Measurements from ENCODE around the gene BCAP29.

Gene BCAP29

GRCh38 chr7:107592361-107593024 is 12.4 kb downstream of the BCAP29 start:
- peaks cover 11% of the 10 kb centered on the region for H3K36me3 Mint-ChIP-seq (ENCODE audit: insufficient read depth)
- no peak for DNase-seq (ENCODE audit: low spot score in 2 of 2)
- H3K4me3 Mint-ChIP-seq, result no peak overlapping the region
- ATAC-seq (replicated peaks; ENCODE audit: extremely low read depth, poor library complexity, severe bottlenecking), result no peak
- peaks cover 5% of the 10 kb centered on the region for H3K4me1 Mint-ChIP-seq
- H3K9me3 Mint-ChIP-seq, result no peaks in the 10 kb centered on the region
- H3K27me3 Mint-ChIP-seq, result no peaks in the 10 kb centered on the region
- no peak overlapping the region for H3K27ac Mint-ChIP-seq (ENCODE audit: low read depth)

- no peak for DNase-seq (ENCODE audit: low spot score in 2 of 2)
- no peaks in the 10 kb centered on the region for H3K9me3 Mint-ChIP-seq
- no peak overlapping the region for H3K4me3 Mint-ChIP-seq
- no peak for ATAC-seq (replicated peaks; ENCODE audit: extremely low read depth, poor library complexity, severe bottlenecking)
- H3K4me1 Mint-ChIP-seq, result peaks cover 5% of the 10 kb centered on the region
- peaks cover 14% of the 10 kb centered on the region for H3K36me3 Mint-ChIP-seq (ENCODE audit: insufficient read depth)
- H3K27me3 Mint-ChIP-seq, result no peaks in the 10 kb centered on the region
- H3K27ac Mint-ChIP-seq (ENCODE audit: low read depth), result no peak overlapping the region
These were observed 13.0 kb downstream of the BCAP29 start for GRCh38 chr7:107593025-107593410.

GRCh38 chr7:107594961-107595737 is 15.1 kb downstream of the BCAP29 start:
- Mint-ChIP-seq H3K9me3 (no peaks in the 10 kb centered on the region), H3K36me3 (ENCODE audit: insufficient read depth) (peaks cover 14% of the 10 kb centered on the region), H3K4me3 (no peak overlapping the region), H3K27me3 (no peaks in the 10 kb centered on the region), H3K4me1 (no peaks in the 10 kb centered on the region), H3K27ac (ENCODE audit: low read depth) (no peak overlapping the region)
- no peak for ATAC-seq (replicated peaks; ENCODE audit: extremely low read depth, poor library complexity, severe bottlenecking)
- DNase-seq (ENCODE audit: low spot score in 2 of 2), result no peak

GRCh38 chr7:107596881-107597581 is 17.0 kb downstream of the BCAP29 start:
- Mint-ChIP-seq H3K27ac (ENCODE audit: low read depth) (no peak overlapping the region), H3K9me3 (no peaks in the 10 kb centered on the region), H3K4me1 (no peaks in the 10 kb centered on the region), H3K36me3 (ENCODE audit: insufficient read depth) (peaks cover 18% of the 10 kb centered on the region), H3K27me3 (no peaks in the 10 kb centered on the region), H3K4me3 (no peak overlapping the region)
- ATAC-seq (replicated peaks; ENCODE audit: extremely low read depth, poor library complexity, severe bottlenecking) (no peak), DNase-seq (ENCODE audit: low spot score in 2 of 2) (no peak)

GRCh38 chr7:107597582-107597916 is 17.5 kb downstream of the BCAP29 start:
- no peaks in the 10 kb centered on the region for H3K27me3 Mint-ChIP-seq
- no peak overlapping the region for H3K27ac Mint-ChIP-seq (ENCODE audit: low read depth)
- no peak overlapping the region for H3K4me3 Mint-ChIP-seq
- no peaks in the 10 kb centered on the region for H3K4me1 Mint-ChIP-seq
- H3K36me3 Mint-ChIP-seq (ENCODE audit: insufficient read depth), result peaks cover 16% of the 10 kb centered on the region
- ATAC-seq (replicated peaks; ENCODE audit: extremely low read depth, poor library complexity, severe bottlenecking), result no peak
- H3K9me3 Mint-ChIP-seq, result no peaks in the 10 kb centered on the region
- DNase-seq (ENCODE audit: low spot score in 2 of 2), result no peak

- Mint-ChIP-seq H3K4me3 (no peak overlapping the region), H3K9me3 (no peaks in the 10 kb centered on the region), H3K36me3 (ENCODE audit: insufficient read depth) (peaks cover 15% of the 10 kb centered on the region), H3K27ac (ENCODE audit: low read depth) (no peak overlapping the region), H3K4me1 (no peaks in the 10 kb centered on the region), H3K27me3 (no peaks in the 10 kb centered on the region)
- ATAC-seq (replicated peaks; ENCODE audit: extremely low read depth, poor library complexity, severe bottlenecking), result no peak
- DNase-seq (ENCODE audit: low spot score in 2 of 2), result no peak
These were observed 17.9 kb downstream of the BCAP29 start for GRCh38 chr7:107597953-107598352.

GRCh38 chr7:107599262-107599661 is 19.2 kb downstream of the BCAP29 start:
- H3K4me3 Mint-ChIP-seq, result no peak overlapping the region
- ATAC-seq (replicated peaks; ENCODE audit: extremely low read depth, poor library complexity, severe bottlenecking), result no peak
- no peaks in the 10 kb centered on the region for H3K4me1 Mint-ChIP-seq
- H3K9me3 Mint-ChIP-seq, result no peaks in the 10 kb centered on the region
- DNase-seq (ENCODE audit: low spot score in 2 of 2), result no peak
- peaks cover 22% of the 10 kb centered on the region for H3K36me3 Mint-ChIP-seq (ENCODE audit: insufficient read depth)
- no peak overlapping the region for H3K27ac Mint-ChIP-seq (ENCODE audit: low read depth)
- H3K27me3 Mint-ChIP-seq, result no peaks in the 10 kb centered on the region

GRCh38 chr7:107600816-107601215 is 20.8 kb downstream of the BCAP29 start:
- H3K27me3 Mint-ChIP-seq, result no peaks in the 10 kb centered on the region
- no peaks in the 10 kb centered on the region for H3K4me1 Mint-ChIP-seq
- no peak overlapping the region for H3K4me3 Mint-ChIP-seq
- no peak for ATAC-seq (replicated peaks; ENCODE audit: extremely low read depth, poor library complexity, severe bottlenecking)
- no peak for DNase-seq (ENCODE audit: low spot score in 2 of 2)
- H3K36me3 Mint-ChIP-seq (ENCODE audit: insufficient read depth), result peaks cover 15% of the 10 kb centered on the region
- no peaks in the 10 kb centered on the region for H3K9me3 Mint-ChIP-seq
- no peak overlapping the region for H3K27ac Mint-ChIP-seq (ENCODE audit: low read depth)

- Mint-ChIP-seq H3K9me3 (no peaks in the 10 kb centered on the region), H3K4me3 (no peak overlapping the region), H3K36me3 (ENCODE audit: insufficient read depth) (peaks cover 15% of the 10 kb centered on the region), H3K4me1 (no peaks in the 10 kb centered on the region), H3K27ac (ENCODE audit: low read depth) (no peak overlapping the region), H3K27me3 (no peaks in the 10 kb centered on the region)
- ATAC-seq (replicated peaks; ENCODE audit: extremely low read depth, poor library complexity, severe bottlenecking), result no peak
- no peak for DNase-seq (ENCODE audit: low spot score in 2 of 2)
These were observed 25.3 kb downstream of the BCAP29 start for GRCh38 chr7:107605218-107605815.

- no peak for DNase-seq (ENCODE audit: low spot score in 2 of 2)
- Mint-ChIP-seq H3K4me3 (no peak overlapping the region), H3K4me1 (no peaks in the 10 kb centered on the region), H3K9me3 (no peaks in the 10 kb centered on the region), H3K27me3 (no peaks in the 10 kb centered on the region), H3K27ac (ENCODE audit: low read depth) (no peak overlapping the region), H3K36me3 (ENCODE audit: insufficient read depth) (peaks cover 15% of the 10 kb centered on the region)
- no peak for ATAC-seq (replicated peaks; ENCODE audit: extremely low read depth, poor library complexity, severe bottlenecking)
These were observed 26.3 kb downstream of the BCAP29 start for GRCh38 chr7:107606303-107606702.

- H3K27ac Mint-ChIP-seq (ENCODE audit: low read depth), result no peak overlapping the region
- no peaks in the 10 kb centered on the region for H3K9me3 Mint-ChIP-seq
These were observed 29.8 kb downstream of the BCAP29 start for GRCh38 chr7:107609811-107610261.

GRCh38 chr7:107610323-107610722 is 30.3 kb downstream of the BCAP29 start:
- ATAC-seq (replicated peaks; ENCODE audit: extremely low read depth, poor library complexity, severe bottlenecking) (no peak), DNase-seq (ENCODE audit: low spot score in 2 of 2) (no peak)

More at GRCh38 chr7:107609811-107610261, 29.8 kb downstream of the BCAP29 start:
- no peaks in the 10 kb centered on the region for H3K27me3 Mint-ChIP-seq
- no peak for ATAC-seq (replicated peaks; ENCODE audit: extremely low read depth, poor library complexity, severe bottlenecking)
- DNase-seq (ENCODE audit: low spot score in 2 of 2), result no peak
- no peak overlapping the region for H3K4me3 Mint-ChIP-seq
- H3K36me3 Mint-ChIP-seq (ENCODE audit: insufficient read depth), result peaks cover 8% of the 10 kb centered on the region
- no peaks in the 10 kb centered on the region for H3K4me1 Mint-ChIP-seq

More at GRCh38 chr7:107610323-107610722, 30.3 kb downstream of the BCAP29 start:
- no peak overlapping the region for H3K27ac Mint-ChIP-seq (ENCODE audit: low read depth)
- H3K27me3 Mint-ChIP-seq, result no peaks in the 10 kb centered on the region
- H3K4me1 Mint-ChIP-seq, result no peaks in the 10 kb centered on the region
- H3K9me3 Mint-ChIP-seq, result no peaks in the 10 kb centered on the region
- H3K4me3 Mint-ChIP-seq, result no peak overlapping the region
- peaks cover 9% of the 10 kb centered on the region for H3K36me3 Mint-ChIP-seq (ENCODE audit: insufficient read depth)
